ENCODE measurements around the gene LRRC45.

- no peak for TF ChIP-seq ZNF565 (CRISPR knock-in tag; conservative IDR thresholded peaks at IDR 0.05; ENCODE audit: low read depth)
- TF ChIP-seq POU6F1 (CRISPR knock-in tag; IDR thresholded peaks at IDR 0.05; ENCODE audit: borderline replicate concordance, low read depth), result no peak
- no peak for TF ChIP-seq CREB5 (CRISPR knock-in tag; IDR thresholded peaks at IDR 0.05; ENCODE audit: low read depth)
- no peak for TF ChIP-seq ZNF8 (CRISPR knock-in tag; IDR thresholded peaks at IDR 0.05)
Observed at GRCh38 chr17:82073446-82073845, 50.3 kb downstream of the LRRC45 start.
